HepG2 (cell line): ENCODE data around the gene HLA-DMB. TPM values are rescaled to one million over a fixed set of nuclear protein-coding genes. Genes with fewer than 3 reads are reported as not detected.

ENCODE experiments used
- CCDC6 ChIP-seq: sonication (generic); formaldehyde crosslinking; IDR thresholded peaks from 2 replicates; pipeline ENCODE4 v1.8.1; 2022; ENCODE audit warnings: mild to moderate bottlenecking, missing genetic modification reagents, moderate library complexity
- FOSL2 ChIP-seq: sonication (generic); formaldehyde crosslinking; IDR thresholded peaks from 2 replicates; pipeline ENCODE4 v1.4.0; 2020; ENCODE audit warnings: missing genetic modification reagents
- FOXO1 ChIP-seq: sonication (generic); formaldehyde crosslinking; IDR thresholded peaks from 2 replicates; pipeline ENCODE4 v1.4.0; 2020; ENCODE audit warnings: missing genetic modification reagents
- GABPA ChIP-seq, 2 experiments: IDR thresholded peaks; 2 replicates each; pipeline ENCODE4 v1.6.1; 2011 to 2016; ENCODE audit warnings: low read depth in 2 of 2, low read length in 1 of 2, missing biosample characterization in 1 of 2, missing genetic modification characterization in 1 of 2
- GPN1 ChIP-seq: sonication (generic); formaldehyde crosslinking; IDR thresholded peaks from 2 replicates; pipeline ENCODE4 v1.5.1; 2020; ENCODE audit warnings: missing genetic modification reagents, borderline replicate concordance
- HCFC1 ChIP-seq: fragments of 150-350 bp; IDR thresholded peaks from 2 replicates; pipeline ENCODE4 v1.6.1; 2014; ENCODE audit warnings: low read depth, low read length
- JDP2 ChIP-seq: sonication (generic); formaldehyde crosslinking; IDR thresholded peaks from 2 replicates; pipeline ENCODE4 v1.8.1; 2022; ENCODE audit warnings: missing genetic modification reagents, borderline replicate concordance
- KDM3A ChIP-seq: IDR thresholded peaks from 2 replicates; pipeline ENCODE4 v1.6.1; 2018; ENCODE audit warnings: low read depth, missing compliant biosample characterization
- KLF16 ChIP-seq, 2 experiments: sonication (generic) in 1 of 2; formaldehyde crosslinking in 1 of 2; IDR thresholded peaks; 2 replicates each; pipeline versions ENCODE4 v1.6.1 to v1.8.0; 2016 to 2023; ENCODE audit warnings: missing genetic modification reagents in 2 of 2, missing compliant biosample characterization in 1 of 2
- KMT2A ChIP-seq: sonication (generic); formaldehyde crosslinking; IDR thresholded peaks from 2 replicates; pipeline ENCODE4 v1.4.0; 2020; ENCODE audit warnings: missing genetic modification reagents
- NCOA5 ChIP-seq: sonication (generic); formaldehyde crosslinking; IDR thresholded peaks from 2 replicates; pipeline ENCODE4 v1.4.0; 2020; ENCODE audit warnings: missing genetic modification reagents
- NCOR1 ChIP-seq: fragments of 200-600 bp; sonication (generic); IDR thresholded peaks from 2 replicates; pipeline ENCODE4 v1.7.0; 2017; ENCODE audit warnings: antibody characterized with exemption, low read length, borderline replicate concordance
- PPARG ChIP-seq: conservative IDR thresholded peaks from 2 replicates; pipeline ENCODE4 v1.6.1; 2016; ENCODE audit warnings: missing biosample characterization, missing genetic modification reagents
- RAD51 ChIP-seq: fragments of 450-650 bp; IDR thresholded peaks from 2 replicates; pipeline ENCODE4 v1.6.1; 2016; ENCODE audit warnings: borderline replicate concordance
- ZMYM2 ChIP-seq: sonication (generic); formaldehyde crosslinking; IDR thresholded peaks from 2 replicates; pipeline ENCODE4 v1.8.0; 2022; ENCODE audit warnings: mild to moderate bottlenecking, missing genetic modification reagents
- ZNF256 ChIP-seq: sonication (generic); formaldehyde crosslinking; conservative IDR thresholded peaks from 2 replicates; pipeline ENCODE4 v1.4.0; 2020; ENCODE audit warnings: missing genetic modification reagents
- ZNF343 ChIP-seq: sonication (generic); formaldehyde crosslinking; IDR thresholded peaks from 2 replicates; pipeline ENCODE4 v1.4.0; 2020; ENCODE audit warnings: mild to moderate bottlenecking, missing genetic modification reagents
- ZNF451 ChIP-seq: sonication (generic); formaldehyde crosslinking; IDR thresholded peaks from 2 replicates; pipeline ENCODE4 v1.5.0; 2020; ENCODE audit warnings: mild to moderate bottlenecking, missing genetic modification reagents
- ZNF788 ChIP-seq: sonication (generic); formaldehyde crosslinking; IDR thresholded peaks from 2 replicates; pipeline ENCODE4 v1.5.0; 2020; ENCODE audit warnings: mild to moderate bottlenecking, missing genetic modification reagents, borderline replicate concordance
- ZNF839 ChIP-seq: sonication (generic); formaldehyde crosslinking; IDR thresholded peaks from 2 replicates; pipeline ENCODE4 v1.4.0; 2020; ENCODE audit warnings: missing genetic modification reagents, mild to moderate bottlenecking, borderline replicate concordance
- ZSCAN20 ChIP-seq: sonication (generic); formaldehyde crosslinking; IDR thresholded peaks from 2 replicates; pipeline ENCODE4 v1.4.0; 2020; ENCODE audit warnings: missing genetic modification reagents, mild to moderate bottlenecking, borderline replicate concordance
- polyA plus RNA-seq, 8 experiments: library from polyadenylated mRNA; depleted of rRNA in 3 of 8; stranded (reverse) in 7 of 8; unstranded in 1 of 8; fragments of >200 nt; fragmentation: Illumina TruSeq in 4 of 8; extraction: Trizol in 4 of 8; gene quantifications; 2 replicates each; pipeline versions ENCODE4 v1.2.1 to v1.2.3, GENCODE V29; 2011 to 2016; ENCODE audit warnings: low read depth in 4 of 8, missing spikeins in 1 of 8, mixed read lengths in 1 of 8; ENCODE audit not compliant: insufficient read depth in 1 of 8
- total RNA-seq, 5 experiments: library from RNA; depleted of rRNA; stranded (reverse); fragments of >200 nt; fragmentation: Illumina TruSeq; extraction: Trizol; gene quantifications; 2 replicates each; pipeline ENCODE4 v1.2.3, GENCODE V29; 2016; ENCODE audit warnings: low read depth in 1 of 5
- TF ChIP-seq, protein P1 (sequence below): sonication (generic); formaldehyde crosslinking; IDR thresholded peaks from 2 replicates; pipeline ENCODE4 v1.8.0; 2022; ENCODE audit warnings: mild to moderate bottlenecking, missing genetic modification reagents, moderate library complexity
- TF ChIP-seq, protein P2 (sequence below): sonication (generic); formaldehyde crosslinking; conservative IDR thresholded peaks from 2 replicates; pipeline ENCODE4 v1.5.0; 2020; ENCODE audit warnings: missing genetic modification reagents
- TF ChIP-seq, protein P3 (sequence below): sonication (generic); formaldehyde crosslinking; IDR thresholded peaks from 2 replicates; pipeline ENCODE4 v1.5.0; 2020; ENCODE audit warnings: mild to moderate bottlenecking, missing genetic modification reagents

The HLA-DMB gene
- total and polyA plus RNA-seq, 2 of the 13 experiments (the other 11 are each of a cell fraction or from before 2014, with no cell fraction given) = not detected

DNA sequence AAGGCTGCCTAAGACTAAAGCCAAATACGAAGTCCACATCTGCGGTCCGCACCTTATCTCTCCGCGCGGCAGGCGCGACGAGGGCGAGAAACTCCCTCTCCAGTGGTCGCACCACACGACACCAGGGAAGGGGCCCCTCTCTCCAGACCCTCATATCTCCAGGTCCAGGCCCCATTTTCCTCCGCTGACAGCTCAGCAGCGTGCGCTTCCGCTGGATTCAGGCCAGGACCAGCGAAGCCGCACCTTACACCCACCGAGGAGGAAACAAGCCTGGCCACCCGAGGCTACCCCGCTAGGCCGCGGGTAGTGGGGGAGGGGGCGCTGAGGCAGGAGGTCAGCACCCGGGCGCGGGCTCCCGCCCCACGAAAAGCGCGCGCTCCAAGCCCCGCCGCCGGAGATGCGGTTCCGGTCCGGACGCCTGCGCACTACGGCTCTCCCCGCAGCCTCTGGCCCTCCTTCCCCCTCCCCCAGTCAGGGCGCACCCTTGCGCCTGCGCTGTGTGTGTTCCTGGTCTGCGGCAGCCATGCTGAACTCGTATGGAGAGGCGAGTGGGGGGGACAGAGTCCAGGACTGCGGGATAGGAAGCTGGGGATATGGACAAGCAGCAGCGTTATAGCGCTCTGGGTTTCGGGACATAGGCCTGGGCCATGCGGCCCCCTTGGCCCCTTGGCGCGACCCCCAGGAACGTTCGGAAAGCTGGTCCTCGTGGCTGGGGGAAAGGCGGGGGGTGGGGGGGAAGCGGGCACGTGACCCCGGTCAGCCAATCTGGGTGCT is 27.5 kb upstream of the HLA-DMB start, which contains the start of gene BRD2 (continued):
- TF ChIP-seq GABPA (IDR thresholded peaks at IDR 0.05; ENCODE audit: low read depth, low read length) (no peak), GABPA (CRISPR knock-in tag; IDR thresholded peaks at IDR 0.05; ENCODE audit: low read depth) (peak; percentile 37; the same call in 1 of the 2 replicates), CCDC6 (CRISPR knock-in tag) (peak; percentile 88), KDM3A (CRISPR knock-in tag) (peak; percentile 96), ZMYM2 (peak; percentile 10; the same call in 1 of the 2 replicates), ZNF343 (CRISPR knock-in tag) (peak; percentile 95), GPN1 (CRISPR knock-in tag) (no peak; the same call in 1 of the 2 replicates), ZNF788 (CRISPR knock-in tag) (peak; percentile 94; the same call in 1 of the 2 replicates), KMT2A (peak; percentile 66; the same call in 1 of the 2 replicates), KLF16 (CRISPR knock-in tag; IDR thresholded peaks at IDR 0.05) (peak in 1 of 2 experiments; percentile 78; a peak in 2 of 4 replicates), ZNF839 (peak; percentile 89; the same call in 1 of the 2 replicates), JDP2 (CRISPR knock-in tag) (no peak), ZNF256 (CRISPR knock-in tag) (peak; percentile 94; the same call in 1 of the 2 replicates), PPARG (peak; percentile 62; the same call in 1 of the 2 replicates), NCOA5 (CRISPR knock-in tag) (no peak), FOXO1 (CRISPR knock-in tag) (peak; percentile 74), NCOR1 (no peak), ZSCAN20 (CRISPR knock-in tag) (peak; percentile 94; the same call in 1 of the 2 replicates), FOSL2 (CRISPR knock-in tag) (no peak), RAD51 (peak; percentile 71), HCFC1 (peak; percentile 41; the same call in 1 of the 2 replicates), ZNF451 (CRISPR knock-in tag) (peak; percentile 90)
- TF ChIP-seq, protein P1, sequence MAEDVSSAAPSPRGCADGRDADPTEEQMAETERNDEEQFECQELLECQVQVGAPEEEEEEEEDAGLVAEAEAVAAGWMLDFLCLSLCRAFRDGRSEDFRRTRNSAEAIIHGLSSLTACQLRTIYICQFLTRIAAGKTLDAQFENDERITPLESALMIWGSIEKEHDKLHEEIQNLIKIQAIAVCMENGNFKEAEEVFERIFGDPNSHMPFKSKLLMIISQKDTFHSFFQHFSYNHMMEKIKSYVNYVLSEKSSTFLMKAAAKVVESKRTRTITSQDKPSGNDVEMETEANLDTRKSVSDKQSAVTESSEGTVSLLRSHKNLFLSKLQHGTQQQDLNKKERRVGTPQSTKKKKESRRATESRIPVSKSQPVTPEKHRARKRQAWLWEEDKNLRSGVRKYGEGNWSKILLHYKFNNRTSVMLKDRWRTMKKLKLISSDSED = peak; percentile 80; the same call in 1 of the 2 replicates
- TF ChIP-seq, protein P2, sequence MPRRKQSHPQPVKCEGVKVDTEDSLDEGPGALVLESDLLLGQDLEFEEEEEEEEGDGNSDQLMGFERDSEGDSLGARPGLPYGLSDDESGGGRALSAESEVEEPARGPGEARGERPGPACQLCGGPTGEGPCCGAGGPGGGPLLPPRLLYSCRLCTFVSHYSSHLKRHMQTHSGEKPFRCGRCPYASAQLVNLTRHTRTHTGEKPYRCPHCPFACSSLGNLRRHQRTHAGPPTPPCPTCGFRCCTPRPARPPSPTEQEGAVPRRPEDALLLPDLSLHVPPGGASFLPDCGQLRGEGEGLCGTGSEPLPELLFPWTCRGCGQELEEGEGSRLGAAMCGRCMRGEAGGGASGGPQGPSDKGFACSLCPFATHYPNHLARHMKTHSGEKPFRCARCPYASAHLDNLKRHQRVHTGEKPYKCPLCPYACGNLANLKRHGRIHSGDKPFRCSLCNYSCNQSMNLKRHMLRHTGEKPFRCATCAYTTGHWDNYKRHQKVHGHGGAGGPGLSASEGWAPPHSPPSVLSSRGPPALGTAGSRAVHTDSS = 0 out of 2 replicates have a peak, but pooled peaks have one; percentile 75
- TF ChIP-seq, protein P3, sequence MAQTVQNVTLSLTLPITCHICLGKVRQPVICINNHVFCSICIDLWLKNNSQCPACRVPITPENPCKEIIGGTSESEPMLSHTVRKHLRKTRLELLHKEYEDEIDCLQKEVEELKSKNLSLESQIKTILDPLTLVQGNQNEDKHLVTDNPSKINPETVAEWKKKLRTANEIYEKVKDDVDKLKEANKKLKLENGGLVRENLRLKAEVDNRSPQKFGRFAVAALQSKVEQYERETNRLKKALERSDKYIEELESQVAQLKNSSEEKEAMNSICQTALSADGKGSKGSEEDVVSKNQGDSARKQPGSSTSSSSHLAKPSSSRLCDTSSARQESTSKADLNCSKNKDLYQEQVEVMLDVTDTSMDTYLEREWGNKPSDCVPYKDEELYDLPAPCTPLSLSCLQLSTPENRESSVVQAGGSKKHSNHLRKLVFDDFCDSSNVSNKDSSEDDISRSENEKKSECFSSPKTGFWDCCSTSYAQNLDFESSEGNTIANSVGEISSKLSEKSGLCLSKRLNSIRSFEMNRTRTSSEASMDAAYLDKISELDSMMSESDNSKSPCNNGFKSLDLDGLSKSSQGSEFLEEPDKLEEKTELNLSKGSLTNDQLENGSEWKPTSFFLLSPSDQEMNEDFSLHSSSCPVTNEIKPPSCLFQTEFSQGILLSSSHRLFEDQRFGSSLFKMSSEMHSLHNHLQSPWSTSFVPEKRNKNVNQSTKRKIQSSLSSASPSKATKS = peak; percentile 99
